ENCODE measurements around the gene UTP25.

UTP25 gene

DNA sequence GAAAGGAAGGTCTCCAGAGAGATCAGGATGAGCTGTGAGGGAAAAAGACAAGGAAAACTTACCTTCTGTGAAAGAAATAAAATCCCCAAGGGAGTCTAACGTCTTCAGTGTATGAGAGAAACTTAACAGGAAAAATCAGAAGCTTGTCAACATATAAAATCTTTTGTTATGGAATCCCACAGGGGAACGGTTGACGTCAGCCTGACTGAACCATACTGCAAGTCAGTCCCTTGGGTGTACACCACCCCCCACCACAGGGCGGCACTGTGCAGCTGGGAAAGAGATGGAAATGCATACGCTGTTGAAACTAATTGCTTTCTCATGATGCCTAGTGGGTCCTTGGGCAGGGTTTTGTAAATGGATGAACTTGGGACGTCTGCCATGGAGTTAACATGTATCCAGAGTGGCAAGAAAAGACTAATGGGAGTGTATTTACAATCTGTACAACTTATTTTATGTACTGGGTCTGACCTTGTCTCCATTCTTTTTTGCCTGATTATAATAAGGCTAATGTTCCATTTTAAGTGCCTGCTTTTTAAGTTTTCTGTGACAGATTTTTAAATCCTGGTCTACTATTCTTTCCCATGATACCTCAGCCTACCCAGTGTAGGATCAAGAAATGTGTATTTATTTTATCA lies 22.7 kb downstream of the UTP25 start (continued):
- no peak for TF ChIP-seq ZFP30 (CRISPR knock-in tag; IDR thresholded peaks at IDR 0.05)
- TF ChIP-seq ARNTL (CRISPR knock-in tag; IDR thresholded peaks at IDR 0.05; ENCODE audit: borderline replicate concordance, low read depth) = no peak
- no peak for TF ChIP-seq CSDC2 (CRISPR knock-in tag; IDR thresholded peaks at IDR 0.05)

- no peak for ATAC-seq
- TF ChIP-seq ZFP30 (CRISPR knock-in tag; IDR thresholded peaks at IDR 0.05) = no peak
- TF ChIP-seq SNAI2 (CRISPR knock-in tag; IDR thresholded peaks at IDR 0.05) = no peak
- TF ChIP-seq ZNF70 (CRISPR knock-in tag; IDR thresholded peaks at IDR 0.05) = no peak
- TF ChIP-seq, protein P1, sequence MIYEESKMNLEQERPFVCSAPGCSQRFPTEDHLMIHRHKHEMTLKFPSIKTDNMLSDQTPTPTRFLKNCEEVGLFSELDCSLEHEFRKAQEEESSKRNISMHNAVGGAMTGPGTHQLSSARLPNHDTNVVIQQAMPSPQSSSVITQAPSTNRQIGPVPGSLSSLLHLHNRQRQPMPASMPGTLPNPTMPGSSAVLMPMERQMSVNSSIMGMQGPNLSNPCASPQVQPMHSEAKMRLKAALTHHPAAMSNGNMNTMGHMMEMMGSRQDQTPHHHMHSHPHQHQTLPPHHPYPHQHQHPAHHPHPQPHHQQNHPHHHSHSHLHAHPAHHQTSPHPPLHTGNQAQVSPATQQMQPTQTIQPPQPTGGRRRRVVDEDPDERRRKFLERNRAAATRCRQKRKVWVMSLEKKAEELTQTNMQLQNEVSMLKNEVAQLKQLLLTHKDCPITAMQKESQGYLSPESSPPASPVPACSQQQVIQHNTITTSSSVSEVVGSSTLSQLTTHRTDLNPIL (CRISPR knock-in tag; IDR thresholded peaks at IDR 0.05; ENCODE audit: low read depth) = no peak
- TF ChIP-seq ZFP3 (CRISPR knock-in tag; IDR thresholded peaks at IDR 0.05) = no peak
- TF ChIP-seq BACH2 (CRISPR knock-in tag; IDR thresholded peaks at IDR 0.05; ENCODE audit: borderline replicate concordance) = no peak
- no peak for TF ChIP-seq OSR1 (CRISPR knock-in tag; IDR thresholded peaks at IDR 0.05)
- no peak for TF ChIP-seq PATZ1 (CRISPR knock-in tag; IDR thresholded peaks at IDR 0.05; ENCODE audit: borderline replicate concordance)
- no peak for TF ChIP-seq ESRRG (CRISPR knock-in tag; IDR thresholded peaks at IDR 0.05)
- TF ChIP-seq TOX (CRISPR knock-in tag; IDR thresholded peaks at IDR 0.05; ENCODE audit: borderline replicate concordance) = no peak
- no peak for TF ChIP-seq TSHZ2 (CRISPR knock-in tag; IDR thresholded peaks at IDR 0.05)
- TF ChIP-seq GLIS3 (CRISPR knock-in tag; IDR thresholded peaks at IDR 0.05) = no peak
- TF ChIP-seq ISL1 (CRISPR knock-in tag; IDR thresholded peaks at IDR 0.05) = no peak
- TF ChIP-seq, protein P2, sequence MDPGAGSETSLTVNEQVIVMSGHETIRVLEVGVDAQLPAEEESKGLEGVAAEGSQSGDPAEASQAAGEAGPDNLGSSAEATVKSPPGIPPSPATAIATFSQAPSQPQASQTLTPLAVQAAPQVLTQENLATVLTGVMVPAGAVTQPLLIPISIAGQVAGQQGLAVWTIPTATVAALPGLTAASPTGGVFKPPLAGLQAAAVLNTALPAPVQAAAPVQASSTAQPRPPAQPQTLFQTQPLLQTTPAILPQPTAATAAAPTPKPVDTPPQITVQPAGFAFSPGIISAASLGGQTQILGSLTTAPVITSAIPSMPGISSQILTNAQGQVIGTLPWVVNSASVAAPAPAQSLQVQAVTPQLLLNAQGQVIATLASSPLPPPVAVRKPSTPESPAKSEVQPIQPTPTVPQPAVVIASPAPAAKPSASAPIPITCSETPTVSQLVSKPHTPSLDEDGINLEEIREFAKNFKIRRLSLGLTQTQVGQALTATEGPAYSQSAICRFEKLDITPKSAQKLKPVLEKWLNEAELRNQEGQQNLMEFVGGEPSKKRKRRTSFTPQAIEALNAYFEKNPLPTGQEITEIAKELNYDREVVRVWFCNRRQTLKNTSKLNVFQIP (CRISPR knock-in tag; IDR thresholded peaks at IDR 0.05; ENCODE audit: borderline replicate concordance, low read depth) = no peak
- no peak for TF ChIP-seq CSDC2 (CRISPR knock-in tag; IDR thresholded peaks at IDR 0.05)
- no peak for TF ChIP-seq RARB (CRISPR knock-in tag; IDR thresholded peaks at IDR 0.05)
- no peak for TF ChIP-seq ZNF565 (CRISPR knock-in tag; conservative IDR thresholded peaks at IDR 0.05; ENCODE audit: low read depth)
- no peak for TF ChIP-seq ARNTL (CRISPR knock-in tag; IDR thresholded peaks at IDR 0.05; ENCODE audit: borderline replicate concordance, low read depth)
- no peak for TF ChIP-seq ZC3H10 (CRISPR knock-in tag; IDR thresholded peaks at IDR 0.05)
- TF ChIP-seq PPARA (CRISPR knock-in tag; IDR thresholded peaks at IDR 0.05; ENCODE audit: borderline replicate concordance) = no peak
Measured at GRCh38 chr1:209853676-209854075, 25.9 kb downstream of the UTP25 start.

DNA sequence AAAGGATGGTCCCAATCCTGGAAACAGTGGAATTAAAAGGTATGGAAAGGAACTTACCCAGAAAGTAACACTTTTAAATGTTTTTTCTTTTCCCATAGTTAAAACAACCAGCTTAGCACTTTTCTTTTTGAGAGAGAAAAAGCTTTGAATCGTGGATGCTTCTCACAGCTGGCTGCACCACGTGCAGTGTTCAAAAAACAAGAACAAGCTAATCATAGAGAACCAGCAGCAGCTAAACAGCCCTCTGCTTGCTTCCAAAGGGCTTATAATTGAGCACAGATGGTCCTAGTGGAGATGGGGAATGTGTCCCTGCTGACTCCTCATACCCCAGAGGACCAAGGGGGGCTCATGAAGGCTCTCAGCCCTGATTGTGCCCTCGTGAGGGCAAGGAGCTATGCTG lies 26.4 kb downstream of the UTP25 start:
- no peak for TF ChIP-seq TCF4 (CRISPR knock-in tag; IDR thresholded peaks at IDR 0.05; ENCODE audit: borderline replicate concordance)
- TF ChIP-seq ZNF70 (CRISPR knock-in tag; IDR thresholded peaks at IDR 0.05) = no peak
- TF ChIP-seq CSDC2 (CRISPR knock-in tag; IDR thresholded peaks at IDR 0.05) = no peak
- ATAC-seq = no peak

DNA sequence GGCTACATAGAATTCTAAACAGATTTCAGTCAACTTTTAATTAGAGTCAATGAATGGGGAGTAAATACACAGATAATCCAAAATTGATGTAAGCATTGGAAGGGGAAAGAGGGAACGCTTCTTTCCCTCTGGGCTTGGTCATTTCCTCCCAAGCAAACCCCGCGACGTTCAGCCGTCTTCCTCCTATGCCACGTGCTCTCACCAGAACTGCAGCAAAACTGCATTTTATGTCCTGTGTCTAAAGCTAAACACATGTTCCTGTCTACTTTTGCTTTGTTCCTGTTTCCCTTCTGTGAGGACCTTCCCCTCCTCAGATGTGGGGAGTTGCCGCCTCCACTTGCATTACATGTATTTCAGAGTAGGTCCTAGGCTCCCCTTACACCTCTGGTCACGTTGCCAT lies 27.2 kb downstream of the UTP25 start:
- TF ChIP-seq SNAI2 (CRISPR knock-in tag; IDR thresholded peaks at IDR 0.05) = no peak
- TF ChIP-seq ISL1 (CRISPR knock-in tag; IDR thresholded peaks at IDR 0.05) = no peak
- TF ChIP-seq, protein P1 (CRISPR knock-in tag; IDR thresholded peaks at IDR 0.05; ENCODE audit: low read depth) = no peak
- no peak for TF ChIP-seq GLIS3 (CRISPR knock-in tag; IDR thresholded peaks at IDR 0.05)
- TF ChIP-seq ESRRG (CRISPR knock-in tag; IDR thresholded peaks at IDR 0.05) = no peak
- TF ChIP-seq, protein P3, sequence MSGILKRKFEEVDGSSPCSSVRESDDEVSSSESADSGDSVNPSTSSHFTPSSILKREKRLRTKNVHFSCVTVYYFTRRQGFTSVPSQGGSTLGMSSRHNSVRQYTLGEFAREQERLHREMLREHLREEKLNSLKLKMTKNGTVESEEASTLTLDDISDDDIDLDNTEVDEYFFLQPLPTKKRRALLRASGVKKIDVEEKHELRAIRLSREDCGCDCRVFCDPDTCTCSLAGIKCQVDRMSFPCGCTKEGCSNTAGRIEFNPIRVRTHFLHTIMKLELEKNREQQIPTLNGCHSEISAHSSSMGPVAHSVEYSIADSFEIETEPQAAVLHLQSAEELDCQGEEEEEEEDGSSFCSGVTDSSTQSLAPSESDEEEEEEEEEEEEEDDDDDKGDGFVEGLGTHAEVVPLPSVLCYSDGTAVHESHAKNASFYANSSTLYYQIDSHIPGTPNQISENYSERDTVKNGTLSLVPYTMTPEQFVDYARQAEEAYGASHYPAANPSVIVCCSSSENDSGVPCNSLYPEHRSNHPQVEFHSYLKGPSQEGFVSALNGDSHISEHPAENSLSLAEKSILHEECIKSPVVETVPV (CRISPR knock-in tag; IDR thresholded peaks at IDR 0.05) = no peak
- no peak for TF ChIP-seq TCF4 (CRISPR knock-in tag; IDR thresholded peaks at IDR 0.05; ENCODE audit: borderline replicate concordance)
- TF ChIP-seq ZFP3 (CRISPR knock-in tag; IDR thresholded peaks at IDR 0.05) = no peak
- no peak for TF ChIP-seq PPARA (CRISPR knock-in tag; IDR thresholded peaks at IDR 0.05; ENCODE audit: borderline replicate concordance)
- no peak for TF ChIP-seq BACH2 (CRISPR knock-in tag; IDR thresholded peaks at IDR 0.05; ENCODE audit: borderline replicate concordance)
- ATAC-seq = no peak
